HL-60 (cell line): ENCODE data around the gene TAX1BP1.

ENCODE experiments used
- GABPA ChIP-seq: IDR thresholded peaks from 2 replicates; pipeline ENCODE4 v1.6.1; 2012; ENCODE audit warnings: low read depth
- POLR2AphosphoS5 ChIP-seq: IDR thresholded peaks from 2 replicates; pipeline ENCODE4 v1.6.1; 2012; ENCODE audit warnings: low read depth
- SPI1 ChIP-seq: IDR thresholded peaks from 2 replicates; pipeline ENCODE4 v1.6.1; 2012; ENCODE audit warnings: low read depth, mild to moderate bottlenecking, borderline replicate concordance
- TF ChIP-seq, protein P1 (sequence below): IDR thresholded peaks from one replicate; pipeline ENCODE4 v1.5.1; 2011; ENCODE audit warnings: low read length, control low read depth, inconsistent platforms; ENCODE audit not compliant: insufficient read depth
- TF ChIP-seq, protein P2 (sequence below): IDR thresholded peaks from 2 replicates; pipeline ENCODE4 v1.6.1; 2012; ENCODE audit warnings: low read depth; ENCODE audit not compliant: insufficient replicate concordance

DNA sequence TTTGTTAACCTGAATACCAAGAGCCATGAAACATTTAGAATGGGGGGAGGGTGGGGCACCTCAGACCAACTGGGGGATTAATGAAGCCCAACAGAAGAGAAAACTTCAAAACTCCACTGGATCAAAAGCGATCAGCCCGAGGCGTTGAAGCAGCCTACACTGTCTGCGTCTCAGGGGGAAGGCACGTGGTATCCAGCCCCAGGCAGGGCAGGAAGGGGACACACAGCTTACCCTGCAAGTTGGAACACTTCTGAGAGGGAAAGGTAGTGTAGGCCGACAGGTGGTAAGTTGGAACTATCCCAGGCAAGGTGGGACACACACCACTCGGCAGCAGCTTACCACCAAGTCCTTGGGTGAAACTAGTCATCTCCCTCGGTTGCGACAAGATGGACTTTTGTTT lies 102.9 kb downstream of the TAX1BP1 start:
- TF ChIP-seq, protein P1, sequence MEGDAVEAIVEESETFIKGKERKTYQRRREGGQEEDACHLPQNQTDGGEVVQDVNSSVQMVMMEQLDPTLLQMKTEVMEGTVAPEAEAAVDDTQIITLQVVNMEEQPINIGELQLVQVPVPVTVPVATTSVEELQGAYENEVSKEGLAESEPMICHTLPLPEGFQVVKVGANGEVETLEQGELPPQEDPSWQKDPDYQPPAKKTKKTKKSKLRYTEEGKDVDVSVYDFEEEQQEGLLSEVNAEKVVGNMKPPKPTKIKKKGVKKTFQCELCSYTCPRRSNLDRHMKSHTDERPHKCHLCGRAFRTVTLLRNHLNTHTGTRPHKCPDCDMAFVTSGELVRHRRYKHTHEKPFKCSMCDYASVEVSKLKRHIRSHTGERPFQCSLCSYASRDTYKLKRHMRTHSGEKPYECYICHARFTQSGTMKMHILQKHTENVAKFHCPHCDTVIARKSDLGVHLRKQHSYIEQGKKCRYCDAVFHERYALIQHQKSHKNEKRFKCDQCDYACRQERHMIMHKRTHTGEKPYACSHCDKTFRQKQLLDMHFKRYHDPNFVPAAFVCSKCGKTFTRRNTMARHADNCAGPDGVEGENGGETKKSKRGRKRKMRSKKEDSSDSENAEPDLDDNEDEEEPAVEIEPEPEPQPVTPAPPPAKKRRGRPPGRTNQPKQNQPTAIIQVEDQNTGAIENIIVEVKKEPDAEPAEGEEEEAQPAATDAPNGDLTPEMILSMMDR: no peak
- TF ChIP-seq, protein P2, sequence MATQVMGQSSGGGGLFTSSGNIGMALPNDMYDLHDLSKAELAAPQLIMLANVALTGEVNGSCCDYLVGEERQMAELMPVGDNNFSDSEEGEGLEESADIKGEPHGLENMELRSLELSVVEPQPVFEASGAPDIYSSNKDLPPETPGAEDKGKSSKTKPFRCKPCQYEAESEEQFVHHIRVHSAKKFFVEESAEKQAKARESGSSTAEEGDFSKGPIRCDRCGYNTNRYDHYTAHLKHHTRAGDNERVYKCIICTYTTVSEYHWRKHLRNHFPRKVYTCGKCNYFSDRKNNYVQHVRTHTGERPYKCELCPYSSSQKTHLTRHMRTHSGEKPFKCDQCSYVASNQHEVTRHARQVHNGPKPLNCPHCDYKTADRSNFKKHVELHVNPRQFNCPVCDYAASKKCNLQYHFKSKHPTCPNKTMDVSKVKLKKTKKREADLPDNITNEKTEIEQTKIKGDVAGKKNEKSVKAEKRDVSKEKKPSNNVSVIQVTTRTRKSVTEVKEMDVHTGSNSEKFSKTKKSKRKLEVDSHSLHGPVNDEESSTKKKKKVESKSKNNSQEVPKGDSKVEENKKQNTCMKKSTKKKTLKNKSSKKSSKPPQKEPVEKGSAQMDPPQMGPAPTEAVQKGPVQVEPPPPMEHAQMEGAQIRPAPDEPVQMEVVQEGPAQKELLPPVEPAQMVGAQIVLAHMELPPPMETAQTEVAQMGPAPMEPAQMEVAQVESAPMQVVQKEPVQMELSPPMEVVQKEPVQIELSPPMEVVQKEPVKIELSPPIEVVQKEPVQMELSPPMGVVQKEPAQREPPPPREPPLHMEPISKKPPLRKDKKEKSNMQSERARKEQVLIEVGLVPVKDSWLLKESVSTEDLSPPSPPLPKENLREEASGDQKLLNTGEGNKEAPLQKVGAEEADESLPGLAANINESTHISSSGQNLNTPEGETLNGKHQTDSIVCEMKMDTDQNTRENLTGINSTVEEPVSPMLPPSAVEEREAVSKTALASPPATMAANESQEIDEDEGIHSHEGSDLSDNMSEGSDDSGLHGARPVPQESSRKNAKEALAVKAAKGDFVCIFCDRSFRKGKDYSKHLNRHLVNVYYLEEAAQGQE: no peak
- TF ChIP-seq POLR2AphosphoS5: no peak
- TF ChIP-seq SPI1: no peak
- TF ChIP-seq GABPA: no peak
